Activated CD8-positive, alpha-beta memory T cell treated with anti-CD3 and anti-CD28 coated beads for 4 hours (primary cell): ENCODE results near the gene LPCAT3.
A peak's percentile ranks its signal among the peaks of the same experiment; 100 is the strongest.

ENCODE experiments used
- DNase-seq, 2 donors: peaks; one replicate each; pipeline ENCODE4 v3.0.0-alpha.2; 2020; ENCODE audit warnings: low read depth in 2 of 2

The LPCAT3 gene

DNA sequence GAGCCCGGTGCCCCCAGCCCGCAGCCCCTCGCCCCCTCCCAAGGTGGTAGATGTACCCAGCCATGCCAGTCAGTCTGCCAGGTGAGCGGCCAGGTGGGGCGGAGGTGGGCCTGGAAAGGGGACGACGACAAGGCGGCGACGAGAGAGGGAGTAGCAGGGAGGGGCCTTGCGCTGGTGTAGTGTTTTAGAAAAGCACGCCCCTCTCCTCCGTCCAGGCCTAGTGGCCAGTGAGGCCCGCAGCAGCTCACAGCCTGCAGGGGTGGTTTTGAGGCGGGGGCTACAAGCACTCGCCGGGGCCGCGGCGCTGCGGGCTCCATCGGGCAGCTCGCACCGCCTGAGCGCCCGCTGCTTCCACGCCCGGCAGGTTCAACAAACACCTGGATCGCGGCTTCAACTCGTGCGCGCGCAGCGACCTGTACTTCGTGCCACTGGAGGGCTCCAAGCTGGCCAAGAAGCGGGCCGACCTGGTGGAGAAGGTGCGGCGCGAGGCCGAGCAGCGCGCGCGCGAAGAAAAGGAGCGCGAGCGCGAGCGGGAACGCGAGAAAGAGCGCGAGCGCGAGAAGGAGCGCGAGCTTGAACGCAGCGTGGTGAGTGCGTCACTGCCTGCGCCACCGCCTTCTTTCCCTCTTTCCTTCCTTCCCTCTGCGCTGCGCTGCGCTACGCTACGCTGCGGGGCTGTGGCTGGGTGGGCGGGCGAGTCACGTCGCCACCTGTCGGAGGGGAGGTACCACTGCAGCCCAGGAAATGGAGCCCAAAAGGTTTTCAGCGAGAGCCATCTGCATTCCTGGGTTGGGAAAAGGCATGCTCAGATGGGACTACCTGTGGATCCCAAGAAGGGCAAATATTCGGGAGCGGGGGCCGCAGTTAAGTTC is 80.6 kb downstream of the LPCAT3 start:
- DNase-seq = peak; percentile 83 to 87

DNA sequence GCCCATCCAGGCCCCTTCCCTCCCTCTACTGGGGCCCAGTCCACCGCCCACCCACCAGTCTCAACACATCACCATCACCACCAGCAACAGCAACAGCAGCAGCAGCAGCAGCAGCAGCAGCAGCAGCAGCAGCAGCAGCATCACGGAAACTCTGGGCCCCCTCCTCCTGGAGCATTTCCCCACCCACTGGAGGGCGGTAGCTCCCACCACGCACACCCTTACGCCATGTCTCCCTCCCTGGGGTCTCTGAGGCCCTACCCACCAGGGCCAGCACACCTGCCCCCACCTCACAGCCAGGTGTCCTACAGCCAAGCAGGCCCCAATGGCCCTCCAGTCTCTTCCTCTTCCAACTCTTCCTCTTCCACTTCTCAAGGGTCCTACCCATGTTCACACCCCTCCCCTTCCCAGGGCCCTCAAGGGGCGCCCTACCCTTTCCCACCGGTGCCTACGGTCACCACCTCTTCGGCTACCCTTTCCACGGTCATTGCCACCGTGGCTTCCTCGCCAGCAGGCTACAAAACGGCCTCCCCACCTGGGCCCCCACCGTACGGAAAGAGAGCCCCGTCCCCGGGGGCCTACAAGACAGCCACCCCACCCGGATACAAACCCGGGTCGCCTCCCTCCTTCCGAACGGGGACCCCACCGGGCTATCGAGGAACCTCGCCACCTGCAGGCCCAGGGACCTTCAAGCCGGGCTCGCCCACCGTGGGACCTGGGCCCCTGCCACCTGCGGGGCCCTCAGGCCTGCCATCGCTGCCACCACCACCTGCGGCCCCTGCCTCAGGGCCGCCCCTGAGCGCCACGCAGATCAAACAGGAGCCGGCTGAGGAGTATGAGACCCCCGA is 81.4 kb downstream of the LPCAT3 start:
- DNase-seq = no peak

DNA sequence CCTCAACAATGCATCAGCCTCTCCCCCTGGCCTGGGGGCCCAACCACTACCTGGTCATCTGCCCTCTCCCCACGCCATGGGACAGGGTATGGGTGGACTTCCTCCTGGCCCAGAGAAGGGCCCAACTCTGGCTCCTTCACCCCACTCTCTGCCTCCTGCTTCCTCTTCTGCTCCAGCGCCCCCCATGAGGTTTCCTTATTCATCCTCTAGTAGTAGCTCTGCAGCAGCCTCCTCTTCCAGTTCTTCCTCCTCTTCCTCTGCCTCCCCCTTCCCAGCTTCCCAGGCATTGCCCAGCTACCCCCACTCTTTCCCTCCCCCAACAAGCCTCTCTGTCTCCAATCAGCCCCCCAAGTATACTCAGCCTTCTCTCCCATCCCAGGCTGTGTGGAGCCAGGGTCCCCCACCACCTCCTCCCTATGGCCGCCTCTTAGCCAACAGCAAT is 82.1 kb downstream of the LPCAT3 start:
- no peak for DNase-seq

DNA sequence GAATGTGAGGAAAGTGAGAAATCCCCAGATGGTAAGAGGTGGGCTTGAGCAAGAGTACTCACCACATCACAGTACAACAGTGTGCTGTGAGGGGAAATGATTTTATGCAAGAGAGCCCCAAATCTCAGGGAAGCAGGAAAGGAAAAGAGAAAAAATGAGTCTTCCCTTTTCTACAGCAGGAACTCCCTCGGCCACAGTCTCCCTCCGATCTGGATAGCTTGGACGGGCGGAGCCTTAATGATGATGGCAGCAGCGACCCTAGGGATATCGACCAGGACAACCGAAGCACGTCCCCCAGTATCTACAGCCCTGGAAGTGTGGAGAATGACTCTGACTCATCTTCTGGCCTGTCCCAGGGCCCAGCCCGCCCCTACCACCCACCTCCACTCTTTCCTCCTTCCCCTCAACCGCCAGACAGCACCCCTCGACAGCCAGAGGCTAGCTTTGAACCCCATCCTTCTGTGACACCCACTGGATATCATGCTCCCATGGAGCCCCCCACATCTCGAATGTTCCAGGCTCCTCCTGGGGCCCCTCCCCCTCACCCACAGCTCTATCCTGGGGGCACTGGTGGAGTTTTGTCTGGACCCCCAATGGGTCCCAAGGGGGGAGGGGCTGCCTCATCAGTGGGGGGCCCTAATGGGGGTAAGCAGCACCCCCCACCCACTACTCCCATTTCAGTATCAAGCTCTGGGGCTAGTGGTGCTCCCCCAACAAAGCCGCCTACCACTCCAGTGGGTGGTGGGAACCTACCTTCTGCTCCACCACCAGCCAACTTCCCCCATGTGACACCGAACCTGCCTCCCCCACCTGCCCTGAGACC is 82.7 kb downstream of the LPCAT3 start:
- no peak for DNase-seq

DNA sequence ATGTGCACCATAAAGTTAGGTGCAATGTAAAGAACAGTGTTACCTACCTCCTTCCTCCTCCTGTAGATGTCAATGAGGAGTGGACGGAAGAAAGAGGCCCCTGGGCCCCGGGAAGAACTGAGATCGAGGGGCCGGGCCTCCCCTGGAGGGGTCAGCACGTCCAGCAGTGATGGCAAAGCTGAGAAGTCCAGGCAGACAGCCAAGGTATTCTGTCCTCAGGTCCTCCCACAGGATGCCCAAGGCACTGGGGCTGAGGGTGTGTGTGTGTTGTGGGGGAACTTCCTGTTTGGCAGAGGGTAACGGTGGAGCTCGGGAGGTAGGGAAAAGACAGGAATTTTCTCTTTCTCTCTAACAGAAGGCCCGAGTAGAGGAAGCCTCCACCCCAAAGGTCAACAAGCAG is 84.2 kb downstream of the LPCAT3 start:
- DNase-seq = no peak

DNA sequence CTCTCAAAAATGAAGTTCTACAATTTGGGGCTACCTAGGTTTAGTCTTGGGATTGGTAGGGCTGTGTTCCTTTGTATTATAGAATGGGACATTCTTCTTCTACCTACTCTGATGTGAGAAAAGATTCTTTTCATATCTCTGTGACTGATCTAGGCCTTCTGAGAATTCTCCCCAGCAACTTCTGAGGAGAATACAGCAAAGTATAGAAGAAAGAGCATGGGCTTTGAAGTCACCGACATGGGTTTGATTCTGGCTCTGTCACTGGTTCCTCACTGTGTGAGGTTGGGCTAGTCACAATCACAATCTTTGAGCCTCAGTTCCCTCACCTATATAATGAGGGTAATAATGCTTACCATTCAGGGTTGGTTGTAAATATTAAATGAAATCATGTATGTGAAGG is 85.5 kb downstream of the LPCAT3 start:
- no peak for DNase-seq

DNA sequence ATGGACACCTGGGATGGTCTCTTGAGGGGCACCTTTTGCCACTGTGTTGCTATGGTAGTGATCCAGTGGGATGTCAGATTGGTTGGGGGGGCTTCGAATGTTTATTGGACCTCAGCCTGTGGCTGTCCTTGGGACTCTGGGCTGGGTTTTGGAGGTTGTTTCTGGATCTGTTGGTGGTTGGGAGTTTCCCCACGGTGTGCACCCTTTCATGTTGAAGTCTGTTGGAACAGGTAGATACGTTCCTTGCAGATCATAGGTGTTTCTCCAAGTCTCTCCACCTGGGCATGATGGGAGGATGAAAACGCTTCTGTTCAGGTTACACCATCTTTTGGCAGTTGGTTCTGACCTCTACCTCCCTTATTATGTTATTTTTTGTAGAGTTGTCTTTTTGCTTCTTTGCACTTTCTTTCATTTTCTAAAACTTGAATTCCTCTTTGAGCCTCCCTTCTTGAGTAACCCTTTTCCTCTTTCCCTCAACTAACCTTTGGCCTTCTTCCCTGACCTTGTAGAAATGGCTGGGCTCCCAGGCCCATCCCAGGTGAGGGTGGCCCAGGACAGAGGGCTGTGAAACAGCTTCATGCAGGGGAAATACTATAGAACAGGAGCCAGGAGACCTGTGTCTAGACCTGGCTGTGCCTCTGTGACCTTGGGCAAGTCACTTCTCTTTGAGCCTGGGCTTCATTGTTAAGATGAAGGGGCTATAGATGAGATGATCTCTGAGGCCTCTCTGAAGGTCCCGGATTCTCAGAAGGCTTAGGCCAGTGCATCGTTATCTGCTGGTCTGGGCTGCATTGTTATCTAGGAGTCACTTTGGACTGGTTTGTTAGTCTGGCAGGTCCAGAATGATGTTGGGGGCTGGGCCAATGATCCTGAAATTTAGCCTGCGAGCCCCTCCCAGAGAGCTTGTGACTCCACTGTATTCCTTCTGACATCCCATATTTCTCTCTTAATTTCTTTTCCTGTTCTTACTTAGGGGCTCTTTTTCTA is 88.5 kb downstream of the LPCAT3 start:
- no peak for DNase-seq

DNA sequence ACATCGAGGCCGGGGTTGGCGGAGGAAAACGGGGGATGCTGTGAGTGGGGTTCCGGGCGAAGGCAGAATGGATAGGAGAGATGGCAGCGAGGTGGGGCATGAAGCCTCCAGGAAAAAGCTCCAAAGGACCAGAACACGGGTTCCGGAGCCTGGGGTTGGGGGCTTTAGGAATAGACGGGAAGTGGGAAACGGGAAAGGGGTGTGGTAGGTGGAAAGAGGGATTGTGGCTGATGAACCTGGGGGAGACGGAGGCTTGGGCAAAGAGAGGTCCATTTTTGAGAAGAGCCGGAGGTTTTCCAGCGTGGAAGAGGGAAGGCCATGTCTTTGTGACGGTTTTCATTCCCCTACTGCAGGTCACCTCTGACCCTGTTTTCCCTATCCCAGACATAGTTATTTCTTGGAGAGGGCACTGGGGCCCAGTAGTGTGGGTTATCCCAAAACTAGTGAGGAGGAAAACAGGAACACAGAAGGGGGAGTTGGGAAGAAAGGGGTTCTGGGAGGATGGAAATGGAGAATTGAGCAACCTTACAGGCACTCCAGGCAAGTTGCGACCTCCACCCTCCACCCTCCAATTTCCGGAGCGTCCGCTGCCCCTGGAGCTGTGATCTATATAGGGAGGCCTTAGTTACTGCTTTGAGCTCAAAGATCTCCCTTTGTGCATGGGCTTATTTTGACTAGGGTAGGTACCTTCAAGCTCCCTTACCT is 89.4 kb downstream of the LPCAT3 start:
- DNase-seq = no peak

DNA sequence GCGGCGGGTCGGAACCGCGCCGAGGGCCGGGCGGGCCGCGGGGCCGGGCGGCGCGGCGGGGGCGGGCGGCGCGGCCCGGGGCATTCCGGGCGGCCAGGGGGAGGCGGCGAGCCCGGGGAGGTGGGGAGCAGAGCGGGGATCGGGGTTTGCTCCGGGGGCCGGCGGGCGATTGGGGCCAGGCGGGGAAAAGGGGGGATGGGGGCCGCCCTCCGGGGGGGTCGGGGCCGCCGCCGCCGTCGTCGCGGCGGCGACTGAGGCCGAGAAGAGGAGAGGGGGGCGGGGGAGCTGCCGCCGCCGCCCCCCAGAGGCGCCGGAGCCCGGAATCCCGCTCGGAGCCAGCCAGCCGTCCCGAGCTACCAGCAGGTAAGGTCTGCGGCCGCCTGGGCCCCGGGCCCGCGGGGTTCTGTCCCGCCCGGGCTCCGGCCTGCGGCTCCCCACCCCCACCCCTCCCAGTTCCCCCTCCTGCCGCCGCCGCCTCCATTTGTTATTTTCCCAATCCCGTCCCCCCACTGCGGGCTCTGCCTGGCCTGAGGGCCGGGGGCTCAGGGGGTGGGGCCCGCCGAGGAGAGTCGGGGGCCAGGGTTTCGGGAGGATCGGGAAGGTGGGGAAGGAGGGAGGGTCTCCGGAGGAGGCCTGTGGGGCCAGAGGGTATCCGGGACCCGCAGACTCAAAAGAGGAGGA is 90.1 kb downstream of the LPCAT3 start:
- no peak for DNase-seq

DNA sequence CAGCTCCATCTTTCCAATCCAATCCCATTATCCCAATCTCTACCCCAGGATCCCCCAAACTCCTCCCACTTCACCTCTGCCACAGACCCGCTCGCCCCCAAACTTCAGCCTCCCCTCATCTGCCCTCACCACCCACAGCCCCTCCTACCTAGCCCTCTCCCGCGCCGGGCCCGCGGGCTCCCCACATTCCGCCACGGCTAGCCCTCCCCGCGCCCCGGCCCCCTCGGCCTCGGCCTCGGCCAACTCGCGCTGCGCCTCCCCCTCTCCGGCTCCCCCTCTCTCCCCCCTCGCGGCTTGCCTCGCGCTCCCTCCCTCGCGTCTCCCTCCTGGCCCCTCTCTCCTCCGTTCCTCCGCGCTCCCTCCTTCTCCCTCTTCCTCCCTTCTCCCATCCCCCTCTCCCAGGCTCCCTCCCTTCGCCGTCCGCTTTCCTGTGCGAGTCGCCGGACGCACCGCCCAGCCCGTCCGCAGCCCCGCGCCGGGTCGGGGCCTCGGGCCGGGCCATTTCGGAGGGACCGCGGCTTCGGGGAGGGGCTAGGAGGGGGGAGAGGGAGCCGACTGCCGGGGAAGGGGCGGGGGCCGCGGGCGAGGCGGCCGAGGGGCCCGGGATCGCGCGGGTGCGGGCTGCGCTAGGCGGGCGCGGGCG is 90.8 kb downstream of the LPCAT3 start, which contains the start of gene ATN1:
TSS of gene ATN1 (plus strand) at position 581 of the 643 bp plus-strand sequence. CDS start 6,043 bp downstream, outside the sequence.
- no peak for DNase-seq
